Tibial nerve (tissue), 4 donors: Measurements from ENCODE around the gene TMEM168. TPM values are rescaled to one million over a fixed set of nuclear protein-coding genes. Genes with fewer than 3 reads are reported as not detected.
"Not testable (repeated sequence)": the region's sequence is repeated elsewhere in the genome, so short reads cannot be mapped to it uniquely, and the experiment has no call there.

Experiments
- DNase-seq, 2 donors: peaks; one replicate each; pipeline ENCODE4 v3.0.0-alpha.2; 2019; ENCODE audit warnings: low spot score in 2 of 2
- H3K27ac ChIP-seq, 4 donors: fragments of 200-600 bp; sonication (generic) in 3 of 4; one replicate each; pipeline ENCODE4 v1.5.1; 2017 to 2019; ENCODE audit warnings: mild to moderate bottlenecking in 1 of 4
- H3K27me3 ChIP-seq, 2 donors: fragments of 200-600 bp; sonication (generic) in 1 of 2; one replicate each; pipeline versions ENCODE4 v1.5.1 to v1.6.0; 2017 to 2019
- H3K36me3 ChIP-seq, 3 donors: fragments of 200-600 bp; sonication (generic); one replicate each; pipeline ENCODE4 v1.5.1; 2018 to 2019
- H3K4me1 ChIP-seq, 4 donors: fragments of 200-600 bp; sonication (generic) in 3 of 4; one replicate each; pipeline ENCODE4 v1.5.1; 2017 to 2019
- H3K4me3 ChIP-seq, 4 donors: fragments of 200-600 bp; sonication (generic) in 3 of 4; one replicate each; pipeline ENCODE4 v1.5.1; 2017 to 2019; ENCODE audit warnings: mild to moderate bottlenecking in 1 of 4, moderate library complexity in 1 of 4
- H3K9me3 ChIP-seq, 4 donors: fragments of 200-600 bp; sonication (generic) in 3 of 4; one replicate each; pipeline ENCODE4 v1.5.1; 2017 to 2019
- EP300 ChIP-seq, 2 donors: sonication (generic); formaldehyde crosslinking; IDR thresholded peaks; one replicate each; pipeline ENCODE4 v1.6.1; 2017; ENCODE audit warnings: antibody characterized with exemption in 2 of 2, mild to moderate bottlenecking in 1 of 2
- POLR2A ChIP-seq, 2 donors: fragments of 450-650 bp; IDR thresholded peaks; one replicate each; pipeline ENCODE4 v1.6.1; 2017; ENCODE audit warnings: antibody characterized with exemption in 2 of 2, mild to moderate bottlenecking in 2 of 2, moderate library complexity in 2 of 2
- WGBS, 2 donors: methylation state at CpG; one replicate each; pipeline ENCODE4 v1.1.5; 2018; 5-methylcytosine and 5-hydroxymethylcytosine counted together
- total RNA-seq, 4 donors: library from RNA; depleted of rRNA; stranded (reverse); fragments of >200 nt; gene quantifications; one replicate each; pipeline ENCODE4 v1.1.0, GENCODE V29; 2016
- TF ChIP-seq, protein P1 (sequence below), 5 experiments: fragments of 200-600 bp in 3 of 5; fragments of 450-650 bp in 2 of 5; sonication (generic) in 3 of 5; IDR thresholded peaks; one replicate each; pipeline ENCODE4 v1.5.1; 2016 to 2019; ENCODE audit warnings: antibody characterized with exemption in 5 of 5, mild to moderate bottlenecking in 3 of 5, moderate library complexity in 2 of 5

The TMEM168 gene
- 10 to 100 TPM; 15.6 to 30.6 (median 28.4) TPM for total RNA-seq

DNA sequence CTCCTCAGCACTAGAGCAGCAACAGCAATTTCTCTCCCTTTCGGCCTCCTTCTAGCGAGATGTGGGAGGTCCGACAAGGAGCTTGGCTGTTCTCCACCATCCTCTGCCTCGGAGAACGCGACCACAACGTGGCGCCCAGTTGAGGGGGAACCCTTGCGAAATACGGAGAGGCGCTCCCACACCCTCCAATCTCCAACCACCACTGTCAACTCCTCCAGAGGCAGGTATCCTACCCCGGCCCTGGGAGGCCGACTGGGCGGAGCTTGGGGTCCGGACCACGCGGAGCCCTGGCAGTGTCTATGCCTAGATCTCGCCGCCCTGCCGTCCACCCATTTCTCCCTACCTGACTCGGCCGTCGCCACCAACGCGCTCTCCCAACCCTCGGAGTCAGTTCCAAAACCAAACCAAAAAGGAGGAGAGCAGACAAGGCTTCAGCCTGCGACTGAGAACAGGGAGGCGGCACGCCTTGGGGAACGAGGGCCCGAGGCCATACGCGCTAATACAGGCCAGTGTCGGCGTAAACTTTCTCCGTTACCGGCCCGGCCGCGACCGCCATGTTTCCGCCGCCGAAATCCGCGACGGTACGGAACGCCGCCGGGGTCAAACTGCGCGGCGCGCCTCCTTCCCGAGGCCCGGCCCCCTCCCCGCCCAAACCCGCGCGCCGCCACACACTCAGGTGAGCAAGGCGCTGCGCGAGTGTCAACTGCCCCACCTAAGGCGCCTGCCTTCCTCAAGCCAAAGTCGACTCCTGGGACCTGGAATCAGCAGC lies at the start of gene TMEM168:
Gene TMEM168 (minus strand): TSS at position 577 of the 769 bp plus-strand sequence. CDS start 5,568 bp downstream, outside the sequence.
- TF ChIP-seq, protein P1, sequence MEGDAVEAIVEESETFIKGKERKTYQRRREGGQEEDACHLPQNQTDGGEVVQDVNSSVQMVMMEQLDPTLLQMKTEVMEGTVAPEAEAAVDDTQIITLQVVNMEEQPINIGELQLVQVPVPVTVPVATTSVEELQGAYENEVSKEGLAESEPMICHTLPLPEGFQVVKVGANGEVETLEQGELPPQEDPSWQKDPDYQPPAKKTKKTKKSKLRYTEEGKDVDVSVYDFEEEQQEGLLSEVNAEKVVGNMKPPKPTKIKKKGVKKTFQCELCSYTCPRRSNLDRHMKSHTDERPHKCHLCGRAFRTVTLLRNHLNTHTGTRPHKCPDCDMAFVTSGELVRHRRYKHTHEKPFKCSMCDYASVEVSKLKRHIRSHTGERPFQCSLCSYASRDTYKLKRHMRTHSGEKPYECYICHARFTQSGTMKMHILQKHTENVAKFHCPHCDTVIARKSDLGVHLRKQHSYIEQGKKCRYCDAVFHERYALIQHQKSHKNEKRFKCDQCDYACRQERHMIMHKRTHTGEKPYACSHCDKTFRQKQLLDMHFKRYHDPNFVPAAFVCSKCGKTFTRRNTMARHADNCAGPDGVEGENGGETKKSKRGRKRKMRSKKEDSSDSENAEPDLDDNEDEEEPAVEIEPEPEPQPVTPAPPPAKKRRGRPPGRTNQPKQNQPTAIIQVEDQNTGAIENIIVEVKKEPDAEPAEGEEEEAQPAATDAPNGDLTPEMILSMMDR (IDR thresholded peaks at IDR 0.05), result peak in 1 of 5 experiments; percentile 5
- TF ChIP-seq EP300 (IDR thresholded peaks at IDR 0.05) (peak; percentile 23 to 85), POLR2A (IDR thresholded peaks at IDR 0.05) (no peak)
- Histone ChIP-seq H3K36me3 (no peaks in the 10 kb centered on the region), H3K4me1 (peaks cover 0 to 20% (median 10%) of the 10 kb centered on the region in 4 donors), H3K4me3 (peak within 1 kb of the TSS; percentile 65 to 97 (median 78)), H3K27ac (peak within 1 kb of the TSS; percentile 64 to 91 (median 88)), H3K9me3 (no peaks in the 10 kb centered on the region), H3K27me3 (no peaks in the 10 kb centered on the region)
- 1 to 2% methylated on average over 36 to 62 of the region's 67 CpGs for WGBS, 2 donors
- peak; percentile 30 to 70 for DNase-seq

GRCh38 chr7:112835928-112836327 lies 45.7 kb upstream of the TMEM168 start:
- not testable (repeated sequence) for H3K27me3 ChIP-seq, H3K4me3 ChIP-seq, H3K27ac ChIP-seq, H3K9me3 ChIP-seq, DNase-seq, H3K4me1 ChIP-seq
- H3K36me3 ChIP-seq, result peaks cover 0 to 13% (median 0%) of the 10 kb centered on the region in 3 donors
- 90 to 93% methylated on average over 4 of the region's 4 CpGs for WGBS, 2 donors

GRCh38 chr7:112833082-112833481 lies 42.9 kb upstream of the TMEM168 start:
- peaks cover 0 to 41% (median 0%) of the 10 kb centered on the region in 3 donors for H3K36me3 ChIP-seq
- no peak for DNase-seq
- H3K4me3 ChIP-seq, result no peak overlapping the region
- H3K9me3 ChIP-seq, result peaks cover 0 to 20% (median 2%) of the 10 kb centered on the region in 4 donors
- H3K4me1 ChIP-seq, result no peaks in the 10 kb centered on the region
- H3K27ac ChIP-seq, result no peak overlapping the region
- 87 to 89% methylated on average over 3 of the region's 3 CpGs for WGBS, 2 donors
- H3K27me3 ChIP-seq, result no peaks in the 10 kb centered on the region
- TF ChIP-seq, protein P1 (IDR thresholded peaks at IDR 0.05), result no peak
- no peak for TF ChIP-seq POLR2A (IDR thresholded peaks at IDR 0.05)

DNA sequence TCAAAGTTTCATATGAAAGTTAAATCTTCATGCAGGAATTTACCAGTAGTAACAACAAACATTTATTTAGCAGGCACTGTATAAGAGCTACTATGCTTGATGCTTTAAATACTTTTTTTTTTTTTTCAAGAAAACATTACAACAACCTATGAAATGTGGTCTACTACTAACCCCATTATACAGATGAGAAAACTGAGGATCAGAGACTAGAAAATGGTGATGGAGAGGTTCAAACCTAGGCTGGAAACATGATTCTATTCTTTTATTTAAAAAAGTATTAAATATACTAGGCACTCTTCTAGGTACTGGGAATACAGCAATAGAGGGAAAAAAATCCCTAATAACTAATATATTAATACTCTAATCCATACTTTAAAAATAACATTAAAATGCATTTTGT lies 40.6 kb upstream of the TMEM168 start:
- Histone ChIP-seq H3K27ac (no peak overlapping the region), H3K27me3 (no peaks in the 10 kb centered on the region), H3K36me3 (peaks cover 0 to 52% (median 0%) of the 10 kb centered on the region in 3 donors), H3K4me3 (no peak overlapping the region), H3K9me3 (peaks cover 0 to 25% (median 2%) of the 10 kb centered on the region in 4 donors), H3K4me1 (no peaks in the 10 kb centered on the region)
- no peak for DNase-seq
- no peak for TF ChIP-seq EP300 (IDR thresholded peaks at IDR 0.05)
- TF ChIP-seq POLR2A (IDR thresholded peaks at IDR 0.05), result no peak
- TF ChIP-seq, protein P1 (IDR thresholded peaks at IDR 0.05), result no peak

- Histone ChIP-seq H3K27me3 (no peaks in the 10 kb centered on the region), H3K27ac (no peak overlapping the region), H3K4me3 (no peak overlapping the region), H3K36me3 (peaks cover 0 to 65% (median 0%) of the 10 kb centered on the region in 3 donors), H3K9me3 (peaks cover 0 to 33% (median 2%) of the 10 kb centered on the region in 4 donors), H3K4me1 (no peaks in the 10 kb centered on the region)
- 94 to 96% methylated on average over 1 of the region's 1 CpG for WGBS, 2 donors
- TF ChIP-seq, protein P1 (IDR thresholded peaks at IDR 0.05), result no peak
- no peak for TF ChIP-seq POLR2A (IDR thresholded peaks at IDR 0.05)
- no peak for TF ChIP-seq EP300 (IDR thresholded peaks at IDR 0.05)
- no peak for DNase-seq
Measured at GRCh38 chr7:112828696-112829095, 38.5 kb upstream of the TMEM168 start.
